Thyroid gland (tissue), 4 donors: ENCODE results near the gene SYTL3.

Source experiments
- POLR2A ChIP-seq, 2 donors: fragments of 450-650 bp; IDR thresholded peaks; one replicate each; pipeline ENCODE4 v1.6.1; 2017; ENCODE audit warnings: antibody characterized with exemption in 2 of 2, mild to moderate bottlenecking in 2 of 2, moderate library complexity in 1 of 2
- TF ChIP-seq, protein P1 (sequence below), 6 experiments: fragments of 200-600 bp in 3 of 6; fragments of 450-650 bp in 3 of 6; sonication (generic) in 3 of 6; IDR thresholded peaks; one replicate each; pipeline ENCODE4 v1.5.1; 2016 to 2019; ENCODE audit warnings: antibody characterized with exemption in 6 of 6, mild to moderate bottlenecking in 2 of 6, inconsistent platforms in 1 of 6, moderate library complexity in 1 of 6

DNA sequence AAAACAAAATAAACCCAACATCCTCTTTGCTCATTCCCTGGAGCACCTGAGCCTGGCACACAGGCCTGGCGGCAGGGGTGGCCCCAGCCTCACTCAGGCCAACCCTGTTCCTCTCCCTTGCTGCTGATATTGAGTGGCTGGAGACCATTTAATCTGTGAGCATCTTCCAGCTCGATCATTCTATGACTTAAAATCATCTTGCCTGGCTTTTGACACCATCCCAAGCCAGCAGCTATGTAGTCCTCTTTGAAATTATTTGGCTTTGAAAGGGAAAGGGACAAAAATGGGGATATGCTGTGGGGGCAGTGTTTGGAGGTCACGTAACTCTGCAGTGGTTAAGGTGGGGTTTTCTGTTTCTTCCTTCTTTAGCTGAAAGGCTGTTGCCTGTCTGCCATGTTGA lies 146.5 kb downstream of the SYTL3 start:
- no peak for TF ChIP-seq POLR2A (IDR thresholded peaks at IDR 0.05)
- TF ChIP-seq, protein P1, sequence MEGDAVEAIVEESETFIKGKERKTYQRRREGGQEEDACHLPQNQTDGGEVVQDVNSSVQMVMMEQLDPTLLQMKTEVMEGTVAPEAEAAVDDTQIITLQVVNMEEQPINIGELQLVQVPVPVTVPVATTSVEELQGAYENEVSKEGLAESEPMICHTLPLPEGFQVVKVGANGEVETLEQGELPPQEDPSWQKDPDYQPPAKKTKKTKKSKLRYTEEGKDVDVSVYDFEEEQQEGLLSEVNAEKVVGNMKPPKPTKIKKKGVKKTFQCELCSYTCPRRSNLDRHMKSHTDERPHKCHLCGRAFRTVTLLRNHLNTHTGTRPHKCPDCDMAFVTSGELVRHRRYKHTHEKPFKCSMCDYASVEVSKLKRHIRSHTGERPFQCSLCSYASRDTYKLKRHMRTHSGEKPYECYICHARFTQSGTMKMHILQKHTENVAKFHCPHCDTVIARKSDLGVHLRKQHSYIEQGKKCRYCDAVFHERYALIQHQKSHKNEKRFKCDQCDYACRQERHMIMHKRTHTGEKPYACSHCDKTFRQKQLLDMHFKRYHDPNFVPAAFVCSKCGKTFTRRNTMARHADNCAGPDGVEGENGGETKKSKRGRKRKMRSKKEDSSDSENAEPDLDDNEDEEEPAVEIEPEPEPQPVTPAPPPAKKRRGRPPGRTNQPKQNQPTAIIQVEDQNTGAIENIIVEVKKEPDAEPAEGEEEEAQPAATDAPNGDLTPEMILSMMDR (IDR thresholded peaks at IDR 0.05) = no peak
